Measurements from ENCODE around the gene CNNM4. TPM values are rescaled to one million over a fixed set of nuclear protein-coding genes. Genes with fewer than 3 reads are reported as not detected.
"Not testable (repeated sequence)": the region's sequence is repeated elsewhere in the genome, so short reads cannot be mapped to it uniquely, and the experiment has no call there.

Gene CNNM4
- total RNA-seq, 1 donor from 2014 or later = 5.9 TPM

DNA sequence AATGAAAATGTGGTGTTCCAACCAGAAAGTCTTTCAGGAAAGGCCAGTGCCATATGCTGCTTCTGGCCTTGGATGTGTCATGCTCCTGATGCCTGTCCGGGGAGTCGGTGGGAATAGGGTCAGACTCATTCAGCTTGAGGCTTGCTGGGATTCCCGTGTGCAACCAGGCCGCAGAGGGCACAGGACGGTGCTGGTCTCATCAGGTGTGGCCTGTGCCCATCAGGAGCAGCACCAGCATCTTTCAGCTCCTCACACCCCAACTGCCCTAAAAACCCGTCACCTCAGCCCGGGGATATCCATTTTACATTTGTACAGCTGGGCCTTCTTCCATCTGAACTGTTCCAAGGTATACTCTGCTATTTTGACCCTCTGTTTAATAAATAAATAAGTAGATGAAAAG, 42.0 kb downstream of the CNNM4 start:
- Mint-ChIP-seq H3K4me1 (ENCODE audit: unreplicated experiment) (peaks cover 10% of the 10 kb centered on the region), H3K36me3 (ENCODE audit: low read depth, unreplicated experiment) (peaks cover 5% of the 10 kb centered on the region), H3K27me3 (ENCODE audit: unreplicated experiment) (peaks cover 5% of the 10 kb centered on the region), H3K9me3 (ENCODE audit: unreplicated experiment) (no peaks in the 10 kb centered on the region), H3K4me3 (ENCODE audit: unreplicated experiment) (no peak overlapping the region), H3K27ac (ENCODE audit: unreplicated experiment) (no peak overlapping the region)
- no peak for DNase-seq (ENCODE audit: low spot score)
- TF ChIP-seq, protein P1, sequence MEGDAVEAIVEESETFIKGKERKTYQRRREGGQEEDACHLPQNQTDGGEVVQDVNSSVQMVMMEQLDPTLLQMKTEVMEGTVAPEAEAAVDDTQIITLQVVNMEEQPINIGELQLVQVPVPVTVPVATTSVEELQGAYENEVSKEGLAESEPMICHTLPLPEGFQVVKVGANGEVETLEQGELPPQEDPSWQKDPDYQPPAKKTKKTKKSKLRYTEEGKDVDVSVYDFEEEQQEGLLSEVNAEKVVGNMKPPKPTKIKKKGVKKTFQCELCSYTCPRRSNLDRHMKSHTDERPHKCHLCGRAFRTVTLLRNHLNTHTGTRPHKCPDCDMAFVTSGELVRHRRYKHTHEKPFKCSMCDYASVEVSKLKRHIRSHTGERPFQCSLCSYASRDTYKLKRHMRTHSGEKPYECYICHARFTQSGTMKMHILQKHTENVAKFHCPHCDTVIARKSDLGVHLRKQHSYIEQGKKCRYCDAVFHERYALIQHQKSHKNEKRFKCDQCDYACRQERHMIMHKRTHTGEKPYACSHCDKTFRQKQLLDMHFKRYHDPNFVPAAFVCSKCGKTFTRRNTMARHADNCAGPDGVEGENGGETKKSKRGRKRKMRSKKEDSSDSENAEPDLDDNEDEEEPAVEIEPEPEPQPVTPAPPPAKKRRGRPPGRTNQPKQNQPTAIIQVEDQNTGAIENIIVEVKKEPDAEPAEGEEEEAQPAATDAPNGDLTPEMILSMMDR (IDR thresholded peaks at IDR 0.05; ENCODE audit: unreplicated experiment) = no peak

DNA sequence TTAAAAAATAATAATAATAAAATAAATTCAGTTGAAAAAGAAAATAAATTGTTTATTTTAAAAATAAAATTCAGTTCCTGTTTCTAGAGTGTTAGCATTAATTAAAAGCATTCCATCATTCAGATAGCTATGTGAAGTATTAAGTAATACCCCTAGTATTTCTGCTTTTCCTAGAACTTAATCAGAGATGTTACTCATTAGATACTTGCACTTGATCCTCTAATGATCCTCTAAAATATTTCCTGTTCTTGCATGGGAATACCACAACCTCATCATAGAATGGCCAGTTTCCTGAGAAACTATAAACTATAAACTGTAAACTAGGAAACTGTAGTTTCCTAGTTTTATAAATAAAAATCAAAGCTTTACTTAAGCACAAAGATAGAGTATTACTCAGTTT, 44.3 kb downstream of the CNNM4 start:
- H3K9me3 Mint-ChIP-seq (ENCODE audit: unreplicated experiment) = no peaks in the 10 kb centered on the region
- no peaks in the 10 kb centered on the region for H3K36me3 Mint-ChIP-seq (ENCODE audit: low read depth, unreplicated experiment)
- TF ChIP-seq, protein P1 (IDR thresholded peaks at IDR 0.05; ENCODE audit: unreplicated experiment) = no peak
- no peak overlapping the region for H3K27ac Mint-ChIP-seq (ENCODE audit: unreplicated experiment)
- DNase-seq (ENCODE audit: low spot score) = no peak
- H3K4me3 Mint-ChIP-seq (ENCODE audit: unreplicated experiment) = no peak overlapping the region
- H3K27me3 Mint-ChIP-seq (ENCODE audit: unreplicated experiment) = peaks cover 2% of the 10 kb centered on the region
- peaks cover 6% of the 10 kb centered on the region for H3K4me1 Mint-ChIP-seq (ENCODE audit: unreplicated experiment)

DNA sequence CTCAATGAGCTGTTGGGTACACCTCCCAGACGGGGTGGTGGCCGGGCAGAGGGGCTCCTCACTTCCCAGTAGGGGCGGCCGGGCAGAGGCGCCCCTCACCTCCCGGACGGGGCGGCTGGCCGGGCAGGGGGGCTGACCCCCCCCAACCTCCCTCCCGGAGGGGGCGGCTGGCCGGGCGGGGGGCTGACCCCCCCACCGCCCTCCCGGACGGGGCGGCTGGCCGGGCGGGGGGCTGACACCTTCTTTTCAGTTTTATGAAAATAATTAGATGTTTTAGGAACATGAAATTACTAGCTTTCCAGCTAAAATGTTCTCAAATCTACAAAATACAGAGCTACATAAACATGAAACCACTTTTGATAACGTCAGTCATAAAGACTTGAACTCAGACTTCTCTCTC, 45.2 kb downstream of the CNNM4 start:
- not testable (repeated sequence) for H3K27me3 Mint-ChIP-seq (ENCODE audit: unreplicated experiment); H3K27ac Mint-ChIP-seq (ENCODE audit: unreplicated experiment); H3K4me3 Mint-ChIP-seq (ENCODE audit: unreplicated experiment); H3K4me1 Mint-ChIP-seq (ENCODE audit: unreplicated experiment); DNase-seq (ENCODE audit: low spot score); H3K36me3 Mint-ChIP-seq (ENCODE audit: low read depth, unreplicated experiment); H3K9me3 Mint-ChIP-seq (ENCODE audit: unreplicated experiment)

DNA sequence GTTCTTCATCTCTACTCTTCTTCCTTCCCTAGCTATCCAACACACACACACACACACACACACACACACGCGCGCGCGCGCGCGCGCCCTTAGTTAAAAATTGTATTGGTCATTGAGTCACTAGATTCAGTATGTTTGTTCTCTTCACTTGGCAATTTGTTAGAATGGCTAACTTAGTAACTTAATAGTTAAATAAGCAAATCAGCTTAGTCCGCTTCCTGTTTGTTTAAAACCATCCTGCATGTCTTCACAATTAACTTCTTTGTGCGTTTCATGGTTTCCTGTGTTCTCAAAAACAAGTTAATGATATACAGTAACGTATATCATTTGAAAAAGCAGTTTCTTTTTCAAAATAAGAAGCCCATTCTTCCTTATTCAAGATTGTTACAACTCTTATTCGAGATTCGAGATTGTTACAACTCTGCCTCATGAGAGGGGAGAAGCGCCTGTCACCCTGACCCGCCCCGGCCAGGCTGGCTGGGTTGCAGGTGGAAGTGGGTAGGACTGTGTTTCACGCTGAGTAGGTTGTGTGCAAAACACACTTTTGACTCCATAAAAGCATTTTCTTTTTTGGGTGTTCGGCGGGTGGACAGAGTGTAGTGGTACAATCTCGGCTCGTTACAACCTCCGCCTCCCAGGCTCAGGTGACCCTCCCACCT, 45.9 kb downstream of the CNNM4 start:
- H3K4me1 Mint-ChIP-seq (ENCODE audit: unreplicated experiment) = peaks cover 6% of the 10 kb centered on the region
- H3K36me3 Mint-ChIP-seq (ENCODE audit: low read depth, unreplicated experiment) = no peaks in the 10 kb centered on the region
- no peak overlapping the region for H3K4me3 Mint-ChIP-seq (ENCODE audit: unreplicated experiment)
- H3K27me3 Mint-ChIP-seq (ENCODE audit: unreplicated experiment) = peaks cover 2% of the 10 kb centered on the region
- no peak overlapping the region for H3K27ac Mint-ChIP-seq (ENCODE audit: unreplicated experiment)
- TF ChIP-seq, protein P1 (IDR thresholded peaks at IDR 0.05; ENCODE audit: unreplicated experiment) = no peak
- no peaks in the 10 kb centered on the region for H3K9me3 Mint-ChIP-seq (ENCODE audit: unreplicated experiment)
- DNase-seq (ENCODE audit: low spot score) = no peak

DNA sequence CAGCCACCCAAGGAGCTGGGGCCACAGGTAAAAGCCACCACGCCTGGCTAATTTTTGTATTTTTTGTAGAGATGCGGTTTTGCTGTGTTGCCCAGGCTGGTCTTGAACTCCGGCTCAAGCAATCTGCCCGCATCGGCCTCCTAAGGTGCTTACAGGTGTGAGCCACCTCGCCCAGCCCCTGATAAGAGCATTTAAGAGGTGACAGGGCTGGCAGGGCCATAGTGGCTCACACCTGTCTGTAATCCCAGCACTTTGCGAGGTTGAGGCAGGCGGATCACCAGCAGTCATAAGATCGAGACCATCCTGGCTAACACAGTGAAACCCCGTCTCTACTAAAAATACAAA, 46.4 kb downstream of the CNNM4 start:
- Mint-ChIP-seq H3K36me3 (ENCODE audit: low read depth, unreplicated experiment) (no peaks in the 10 kb centered on the region), H3K27ac (ENCODE audit: unreplicated experiment) (no peak overlapping the region)
- no peak for DNase-seq (ENCODE audit: low spot score)

More for the DNA sequence above, 46.4 kb downstream of the CNNM4 start:
- TF ChIP-seq, protein P1 (IDR thresholded peaks at IDR 0.05; ENCODE audit: unreplicated experiment) = no peak
- H3K9me3 Mint-ChIP-seq (ENCODE audit: unreplicated experiment) = no peaks in the 10 kb centered on the region
- H3K27me3 Mint-ChIP-seq (ENCODE audit: unreplicated experiment) = peaks cover 2% of the 10 kb centered on the region
- H3K4me1 Mint-ChIP-seq (ENCODE audit: unreplicated experiment) = peaks cover 6% of the 10 kb centered on the region
- H3K4me3 Mint-ChIP-seq (ENCODE audit: unreplicated experiment) = no peak overlapping the region
